A549 (cell line): ENCODE results near the gene NT5C3B.

Source experiments
- CBX8 ChIP-seq: fragments of 200-600 bp; sonication (generic); IDR thresholded peaks from 2 replicates; pipeline ENCODE4 v1.6.1; 2016
- CEBPB ChIP-seq, 2 experiments: fragments of >200 bp in 1 of 2; sonication (Bioruptor Twin) in 1 of 2; formaldehyde crosslinking in 1 of 2; IDR thresholded peaks; 2 replicates each; pipeline ENCODE4 v1.6.1; 2012 to 2016
- CHD4 ChIP-seq: fragments of 200-600 bp; sonication (generic); IDR thresholded peaks from 2 replicates; pipeline ENCODE4 v1.6.1; 2016; ENCODE audit warnings: antibody characterized with exemption, mild to moderate bottlenecking, borderline replicate concordance
- CTCF ChIP-seq: fragments of >200 bp; sonication (Bioruptor Twin); formaldehyde crosslinking; IDR thresholded peaks from 3 replicates; pipeline ENCODE4 v1.5.1; 2016
- EP300 ChIP-seq, 2 experiments: fragments of >200 bp; sonication (Bioruptor Twin); formaldehyde crosslinking; IDR thresholded peaks; 2 replicates in 1 of 2; 3 replicates in 1 of 2; pipeline ENCODE4 v1.6.1; 2016 to 2017
- ESRRA ChIP-seq: fragments of 150-350 bp; IDR thresholded peaks from 2 replicates; pipeline ENCODE4 v1.6.1; 2014; ENCODE audit warnings: mild to moderate bottlenecking, low read length, borderline replicate concordance
- HEYL ChIP-seq: fragments of 250-450 bp; sonication (Bioruptor Pico); IDR thresholded peaks from 2 replicates; pipeline ENCODE4 v1.8.0; 2021; ENCODE audit warnings: mild to moderate bottlenecking, moderate library complexity
- JUN ChIP-seq, 2 experiments: fragments of >200 bp; sonication (Bioruptor Twin); formaldehyde crosslinking; IDR thresholded peaks; 2 replicates in 1 of 2; 3 replicates in 1 of 2; pipeline ENCODE4 v1.6.1; 2016 to 2017
- POLR2A ChIP-seq: IDR thresholded peaks from 2 replicates; pipeline ENCODE4 v1.6.1; 2012; ENCODE audit warnings: mild to moderate bottlenecking, low read length
- RAD21 ChIP-seq, 2 experiments: fragments of >200 bp in 1 of 2; sonication (Bioruptor Twin) in 1 of 2; formaldehyde crosslinking in 1 of 2; IDR thresholded peaks in 1 of 2; conservative IDR thresholded peaks in 1 of 2; 2 replicates in 1 of 2; 3 replicates in 1 of 2; pipeline ENCODE4 v1.6.1; 2012 to 2018; ENCODE audit warnings: inconsistent platforms in 1 of 2
- RFX5 ChIP-seq: fragments of 450-650 bp; IDR thresholded peaks from 2 replicates; pipeline ENCODE4 v1.7.1; 2014; ENCODE audit warnings: antibody characterized with exemption, mild to moderate bottlenecking, moderate library complexity
- TF ChIP-seq, protein P1 (sequence below): IDR thresholded peaks from 2 replicates; pipeline ENCODE4 v1.6.1; 2012

DNA sequence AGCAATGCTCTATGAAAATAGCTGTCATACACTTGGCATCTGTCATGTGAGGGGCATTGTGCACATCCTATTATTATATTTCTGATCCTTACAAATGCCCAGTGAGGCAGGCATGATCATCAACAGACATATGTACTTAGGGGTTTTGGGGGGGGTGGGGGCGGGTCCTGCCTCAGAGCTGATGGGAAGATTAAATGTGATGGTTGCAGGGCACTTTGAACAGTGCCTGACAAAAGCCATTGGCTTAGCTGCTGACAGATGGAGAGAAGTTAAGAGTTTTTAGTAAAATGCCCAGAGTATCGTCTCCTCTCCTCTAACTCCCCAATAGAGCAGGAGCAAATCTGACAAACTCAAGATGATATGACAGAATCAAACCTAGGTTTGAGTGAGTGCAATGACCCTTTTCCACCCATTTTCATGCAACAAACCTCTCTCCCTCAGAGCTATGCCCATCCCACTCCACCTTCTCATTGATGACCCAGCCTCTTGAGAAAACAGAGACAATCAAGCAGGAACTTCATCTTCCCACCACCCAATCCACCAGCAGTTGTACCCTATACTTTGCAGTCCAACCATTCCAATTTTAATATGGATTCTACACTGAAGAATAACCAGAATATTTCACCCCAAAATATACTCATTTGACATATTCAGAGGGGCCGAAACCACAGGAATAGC lies 24.4 kb upstream of the NT5C3B start:
- TF ChIP-seq, protein P1, sequence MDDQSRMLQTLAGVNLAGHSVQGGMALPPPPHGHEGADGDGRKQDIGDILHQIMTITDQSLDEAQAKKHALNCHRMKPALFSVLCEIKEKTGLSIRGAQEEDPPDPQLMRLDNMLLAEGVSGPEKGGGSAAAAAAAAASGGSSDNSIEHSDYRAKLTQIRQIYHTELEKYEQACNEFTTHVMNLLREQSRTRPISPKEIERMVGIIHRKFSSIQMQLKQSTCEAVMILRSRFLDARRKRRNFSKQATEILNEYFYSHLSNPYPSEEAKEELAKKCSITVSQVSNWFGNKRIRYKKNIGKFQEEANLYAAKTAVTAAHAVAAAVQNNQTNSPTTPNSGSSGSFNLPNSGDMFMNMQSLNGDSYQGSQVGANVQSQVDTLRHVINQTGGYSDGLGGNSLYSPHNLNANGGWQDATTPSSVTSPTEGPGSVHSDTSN, result no peak
- TF ChIP-seq CTCF (no peak), POLR2A (no peak), HEYL (no peak), ESRRA (no peak), EP300 (IDR thresholded peaks at IDR 0.05) (no peak), RAD21 (conservative IDR thresholded peaks at IDR 0.05 in 1 of 2, IDR thresholded peaks at IDR 0.05 in 1 of 2) (no peak), CEBPB (IDR thresholded peaks at IDR 0.05) (no peak), RFX5 (no peak), CHD4 (no peak), CBX8 (no peak), JUN (IDR thresholded peaks at IDR 0.05) (no peak)
